ENCODE measurements around the gene COPS3. TPM values are rescaled to one million over a fixed set of nuclear protein-coding genes. Genes with fewer than 3 reads are reported as not detected.

COPS3 gene
- total RNA-seq, 1 experiment from 2014 or later = 113 TPM

DNA sequence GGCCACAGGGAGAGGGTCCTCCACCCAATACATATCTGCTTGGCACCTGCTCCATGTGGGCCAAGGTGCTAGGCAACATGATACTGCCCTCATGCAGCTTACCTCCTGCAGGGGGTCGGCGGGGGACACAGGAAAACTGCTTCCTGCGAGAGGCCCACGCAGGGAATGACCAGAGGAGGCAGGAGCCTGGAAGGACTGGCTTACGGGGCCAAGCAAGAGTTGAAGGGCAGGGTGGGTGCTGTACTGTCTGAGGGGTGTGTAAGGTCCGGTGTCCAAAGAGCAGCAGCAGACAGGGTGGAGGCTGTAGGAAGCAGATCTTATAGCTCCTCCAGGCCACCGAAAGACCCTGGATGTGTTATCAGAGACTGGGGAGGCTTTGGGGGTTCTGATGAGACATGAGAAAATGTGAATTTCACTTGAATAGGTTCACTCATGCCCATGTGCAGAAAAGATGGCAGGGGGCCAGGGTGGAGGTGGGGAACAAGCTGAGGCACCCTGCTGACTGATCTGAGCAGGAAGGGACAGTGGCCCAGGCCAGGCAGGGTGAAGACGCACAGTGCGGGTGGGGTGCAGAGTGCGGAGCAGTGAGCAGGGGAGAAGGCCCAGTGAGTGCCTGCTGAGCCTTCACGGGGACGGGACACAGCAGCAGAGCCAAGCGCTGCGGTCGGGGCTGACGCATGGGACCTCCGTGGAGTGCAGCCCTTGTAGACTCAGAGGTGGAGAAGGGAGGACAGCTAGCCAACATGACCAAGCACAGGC, 52.3 kb downstream of the COPS3 start:
- Histone ChIP-seq H4K91ac (ENCODE audit: insufficient read length, low read depth, low read length) (no peak overlapping the region), H3K18ac (ENCODE audit: insufficient read length, low read depth, low read length) (no peak overlapping the region), H2BK20ac (ENCODE audit: low read depth, low read length, poor library complexity, severe bottlenecking) (no peak overlapping the region), H3K4ac (ENCODE audit: low read depth, low read length) (no peak overlapping the region), H2BK15ac (ENCODE audit: low read depth, low read length) (no peak overlapping the region), H3K79me1 (ENCODE audit: insufficient read depth, low read depth, low read length, poor library complexity, severe bottlenecking) (no peaks in the 10 kb centered on the region), H3K27ac (ENCODE audit: insufficient read length, low read depth, low read length) (no peak overlapping the region), H2BK120ac (ENCODE audit: low read depth, low read length, poor library complexity, severe bottlenecking) (no peak overlapping the region), H4K20me1 (ENCODE audit: control insufficient read depth, insufficient read depth, insufficient read length) (no peaks in the 10 kb centered on the region), H2AK5ac (ENCODE audit: insufficient read length, low read length) (no peak overlapping the region), H3K14ac (ENCODE audit: insufficient read depth, low read length) (no peak overlapping the region), H3K27me3 (ENCODE audit: insufficient read depth, low read length) (no peaks in the 10 kb centered on the region), H3K9me3 (ENCODE audit: control insufficient read depth, low read depth, low read length) (no peaks in the 10 kb centered on the region), H3K4me1 (ENCODE audit: insufficient read depth, low read length) (no peaks in the 10 kb centered on the region), H2AFZ (ENCODE audit: low read length) (no peak overlapping the region), H4K8ac (replicated peaks; ENCODE audit: insufficient read length, low read depth, low read length) (no peak overlapping the region), H2BK12ac (ENCODE audit: insufficient read length, low read depth, low read length) (no peak overlapping the region), H3K79me2 (ENCODE audit: insufficient read depth, low read length) (no peaks in the 10 kb centered on the region), H3T11ph (ENCODE audit: low read length) (no peak overlapping the region), H3K23ac (ENCODE audit: insufficient read length, low read depth, low read length) (no peak overlapping the region), H3K9ac (ENCODE audit: extremely low read depth, insufficient read length, low read length) (no peak overlapping the region), H3K4me2 (ENCODE audit: insufficient read depth, insufficient read length, low read length) (no peak overlapping the region), H3K23me2 (ENCODE audit: insufficient read length, low read depth, low read length, poor library complexity, severe bottlenecking) (no peaks in the 10 kb centered on the region), H3K56ac (ENCODE audit: insufficient read length, low read depth, low read length) (no peak overlapping the region), H4K5ac (ENCODE audit: insufficient read length, low read depth, low read length) (no peak overlapping the region), H2BK5ac (ENCODE audit: insufficient read length, low read length) (no peak overlapping the region)
- H3K9me3 Mint-ChIP-seq = no peaks in the 10 kb centered on the region
- no CpG with 5 or more reads among the region's 17 CpGs for WGBS (ENCODE audit: extremely low coverage, insufficient read length, low lambda C conversion rate)
- no peaks in the 10 kb centered on the region for H3K27me3 Mint-ChIP-seq (ENCODE audit: low read depth)
- peak overlapping the region in 2 of 3 experiments; percentile 57 to 61; a peak in 3 of 7 replicates for H3K27ac Mint-ChIP-seq
- TF ChIP-seq, protein P1, sequence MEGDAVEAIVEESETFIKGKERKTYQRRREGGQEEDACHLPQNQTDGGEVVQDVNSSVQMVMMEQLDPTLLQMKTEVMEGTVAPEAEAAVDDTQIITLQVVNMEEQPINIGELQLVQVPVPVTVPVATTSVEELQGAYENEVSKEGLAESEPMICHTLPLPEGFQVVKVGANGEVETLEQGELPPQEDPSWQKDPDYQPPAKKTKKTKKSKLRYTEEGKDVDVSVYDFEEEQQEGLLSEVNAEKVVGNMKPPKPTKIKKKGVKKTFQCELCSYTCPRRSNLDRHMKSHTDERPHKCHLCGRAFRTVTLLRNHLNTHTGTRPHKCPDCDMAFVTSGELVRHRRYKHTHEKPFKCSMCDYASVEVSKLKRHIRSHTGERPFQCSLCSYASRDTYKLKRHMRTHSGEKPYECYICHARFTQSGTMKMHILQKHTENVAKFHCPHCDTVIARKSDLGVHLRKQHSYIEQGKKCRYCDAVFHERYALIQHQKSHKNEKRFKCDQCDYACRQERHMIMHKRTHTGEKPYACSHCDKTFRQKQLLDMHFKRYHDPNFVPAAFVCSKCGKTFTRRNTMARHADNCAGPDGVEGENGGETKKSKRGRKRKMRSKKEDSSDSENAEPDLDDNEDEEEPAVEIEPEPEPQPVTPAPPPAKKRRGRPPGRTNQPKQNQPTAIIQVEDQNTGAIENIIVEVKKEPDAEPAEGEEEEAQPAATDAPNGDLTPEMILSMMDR (conservative IDR thresholded peaks at IDR 0.05) = no peak
- peaks cover 34 to 84% (median 79%) of the 10 kb centered on the region in 3 experiments; a peak in 6 of 7 replicates for H3K36me3 Mint-ChIP-seq (ENCODE audit: insufficient read depth in 1 of 3, low read depth in 3 of 3)
- DNase-seq = no peak
- 0 out of 5 replicates have a peak overlapping the region, but pooled peaks of 1 of the 2 experiments have one; percentile 11 for H3K4me3 Mint-ChIP-seq
- no peaks in the 10 kb centered on the region for H3K4me1 Mint-ChIP-seq
